WTC11 (cell line): ENCODE results near the gene SLC6A5.

Experiments used
- ETV6 ChIP-seq: sonication (generic); formaldehyde crosslinking; IDR thresholded peaks from 2 replicates; pipeline ENCODE4 v1.8.1; 2022; ENCODE audit warnings: mild to moderate bottlenecking, missing genetic modification reagents
- NFYB ChIP-seq: sonication (generic); formaldehyde crosslinking; conservative IDR thresholded peaks from 2 replicates; pipeline ENCODE4 v1.8.0; 2022; ENCODE audit warnings: low read depth, missing genetic modification reagents
- TF ChIP-seq, protein P1 (sequence below): fragments of 200-600 bp; IDR thresholded peaks from 2 replicates; pipeline ENCODE4 v1.8.0; 2022; ENCODE audit warnings: antibody characterized with exemption
- TF ChIP-seq, protein P2 (sequence below): sonication (generic); formaldehyde crosslinking; IDR thresholded peaks from 2 replicates; pipeline ENCODE4 v1.8.0; 2022; ENCODE audit warnings: mild to moderate bottlenecking, missing genetic modification reagents

DNA sequence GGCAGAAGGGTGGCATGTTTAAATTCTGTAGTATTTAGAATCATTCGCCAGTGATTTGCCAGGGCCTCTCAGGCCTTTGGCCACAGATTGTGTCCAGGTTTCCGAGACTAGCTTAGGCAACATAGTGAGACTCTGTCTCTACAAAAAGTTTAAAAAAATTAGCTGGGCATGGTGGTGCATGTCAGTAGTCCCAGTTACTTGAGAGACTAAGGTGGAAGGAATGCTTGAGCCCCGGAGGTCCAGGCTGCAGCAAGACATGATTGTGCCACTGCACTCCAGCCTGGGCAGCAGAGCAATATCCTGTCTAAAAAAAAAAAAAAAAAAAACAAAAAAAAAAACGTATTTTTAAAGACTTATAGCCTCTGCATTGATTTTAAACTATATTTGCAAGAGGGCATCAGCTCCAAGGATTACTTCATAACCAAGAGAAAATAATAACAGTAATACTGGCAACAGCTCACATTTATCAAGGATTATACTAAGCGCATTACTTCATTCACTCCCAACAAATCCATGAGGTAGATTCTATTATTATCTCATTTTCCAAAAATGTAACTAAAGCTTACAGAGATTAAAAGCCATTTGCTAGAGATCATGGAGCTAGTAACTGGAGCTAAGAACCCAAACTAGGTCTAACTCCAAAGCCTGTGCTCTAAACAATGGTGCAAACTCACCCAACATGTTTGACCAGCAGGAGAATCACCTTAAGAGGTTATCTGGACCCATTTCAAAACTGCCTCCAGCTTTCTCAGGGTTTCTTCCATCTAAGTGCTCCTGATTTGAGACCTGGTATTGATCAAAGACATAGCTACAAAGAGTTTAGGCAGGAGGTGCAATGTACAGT, 32.6 kb upstream of the SLC6A5 start:
- TF ChIP-seq, protein P1, sequence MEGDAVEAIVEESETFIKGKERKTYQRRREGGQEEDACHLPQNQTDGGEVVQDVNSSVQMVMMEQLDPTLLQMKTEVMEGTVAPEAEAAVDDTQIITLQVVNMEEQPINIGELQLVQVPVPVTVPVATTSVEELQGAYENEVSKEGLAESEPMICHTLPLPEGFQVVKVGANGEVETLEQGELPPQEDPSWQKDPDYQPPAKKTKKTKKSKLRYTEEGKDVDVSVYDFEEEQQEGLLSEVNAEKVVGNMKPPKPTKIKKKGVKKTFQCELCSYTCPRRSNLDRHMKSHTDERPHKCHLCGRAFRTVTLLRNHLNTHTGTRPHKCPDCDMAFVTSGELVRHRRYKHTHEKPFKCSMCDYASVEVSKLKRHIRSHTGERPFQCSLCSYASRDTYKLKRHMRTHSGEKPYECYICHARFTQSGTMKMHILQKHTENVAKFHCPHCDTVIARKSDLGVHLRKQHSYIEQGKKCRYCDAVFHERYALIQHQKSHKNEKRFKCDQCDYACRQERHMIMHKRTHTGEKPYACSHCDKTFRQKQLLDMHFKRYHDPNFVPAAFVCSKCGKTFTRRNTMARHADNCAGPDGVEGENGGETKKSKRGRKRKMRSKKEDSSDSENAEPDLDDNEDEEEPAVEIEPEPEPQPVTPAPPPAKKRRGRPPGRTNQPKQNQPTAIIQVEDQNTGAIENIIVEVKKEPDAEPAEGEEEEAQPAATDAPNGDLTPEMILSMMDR = no peak
- TF ChIP-seq NFYB (CRISPR knock-in tag) (no peak), ETV6 (CRISPR knock-in tag) (no peak)
- TF ChIP-seq, protein P2, sequence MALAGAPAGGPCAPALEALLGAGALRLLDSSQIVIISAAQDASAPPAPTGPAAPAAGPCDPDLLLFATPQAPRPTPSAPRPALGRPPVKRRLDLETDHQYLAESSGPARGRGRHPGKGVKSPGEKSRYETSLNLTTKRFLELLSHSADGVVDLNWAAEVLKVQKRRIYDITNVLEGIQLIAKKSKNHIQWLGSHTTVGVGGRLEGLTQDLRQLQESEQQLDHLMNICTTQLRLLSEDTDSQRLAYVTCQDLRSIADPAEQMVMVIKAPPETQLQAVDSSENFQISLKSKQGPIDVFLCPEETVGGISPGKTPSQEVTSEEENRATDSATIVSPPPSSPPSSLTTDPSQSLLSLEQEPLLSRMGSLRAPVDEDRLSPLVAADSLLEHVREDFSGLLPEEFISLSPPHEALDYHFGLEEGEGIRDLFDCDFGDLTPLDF (CRISPR knock-in tag) = no peak
